Measurements from ENCODE around the gene INSYN2A. TPM values are rescaled to one million over a fixed set of nuclear protein-coding genes. Genes with fewer than 3 reads are reported as not detected.

INSYN2A gene
- total RNA-seq, 1 donor from 2014 or later, result not detected

- no peak overlapping the region for H3K27ac ChIP-seq
- no peak overlapping the region for H3K4me3 ChIP-seq
- intact Hi-C loops (cut with DNase I), result no loop called here
- no peak for DNase-seq (ENCODE audit: low spot score in 2 of 2)
- no peaks in the 10 kb centered on the region for H3K9me3 ChIP-seq
- TF ChIP-seq, protein P1, sequence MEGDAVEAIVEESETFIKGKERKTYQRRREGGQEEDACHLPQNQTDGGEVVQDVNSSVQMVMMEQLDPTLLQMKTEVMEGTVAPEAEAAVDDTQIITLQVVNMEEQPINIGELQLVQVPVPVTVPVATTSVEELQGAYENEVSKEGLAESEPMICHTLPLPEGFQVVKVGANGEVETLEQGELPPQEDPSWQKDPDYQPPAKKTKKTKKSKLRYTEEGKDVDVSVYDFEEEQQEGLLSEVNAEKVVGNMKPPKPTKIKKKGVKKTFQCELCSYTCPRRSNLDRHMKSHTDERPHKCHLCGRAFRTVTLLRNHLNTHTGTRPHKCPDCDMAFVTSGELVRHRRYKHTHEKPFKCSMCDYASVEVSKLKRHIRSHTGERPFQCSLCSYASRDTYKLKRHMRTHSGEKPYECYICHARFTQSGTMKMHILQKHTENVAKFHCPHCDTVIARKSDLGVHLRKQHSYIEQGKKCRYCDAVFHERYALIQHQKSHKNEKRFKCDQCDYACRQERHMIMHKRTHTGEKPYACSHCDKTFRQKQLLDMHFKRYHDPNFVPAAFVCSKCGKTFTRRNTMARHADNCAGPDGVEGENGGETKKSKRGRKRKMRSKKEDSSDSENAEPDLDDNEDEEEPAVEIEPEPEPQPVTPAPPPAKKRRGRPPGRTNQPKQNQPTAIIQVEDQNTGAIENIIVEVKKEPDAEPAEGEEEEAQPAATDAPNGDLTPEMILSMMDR (IDR thresholded peaks at IDR 0.05), result no peak
- no peaks in the 10 kb centered on the region for H3K4me1 ChIP-seq
- H3K36me3 ChIP-seq, result no peaks in the 10 kb centered on the region
- no peaks in the 10 kb centered on the region for H3K27me3 ChIP-seq
Measured at GRCh38 chr10:127218658-127219057, 22.3 kb upstream of the INSYN2A start.

GRCh38 chr10:127216786-127217185 is 20.4 kb upstream of the INSYN2A start:
- H3K9me3 ChIP-seq, result no peaks in the 10 kb centered on the region
- intact Hi-C loops (cut with DNase I), result no loop called here
- H3K4me1 ChIP-seq, result no peaks in the 10 kb centered on the region
- no peaks in the 10 kb centered on the region for H3K27me3 ChIP-seq
- H3K4me3 ChIP-seq, result no peak overlapping the region
- no peak overlapping the region for H3K27ac ChIP-seq
- no peak for DNase-seq (ENCODE audit: low spot score in 2 of 2)
- TF ChIP-seq, protein P1 (IDR thresholded peaks at IDR 0.05), result no peak
- no peaks in the 10 kb centered on the region for H3K36me3 ChIP-seq

DNA sequence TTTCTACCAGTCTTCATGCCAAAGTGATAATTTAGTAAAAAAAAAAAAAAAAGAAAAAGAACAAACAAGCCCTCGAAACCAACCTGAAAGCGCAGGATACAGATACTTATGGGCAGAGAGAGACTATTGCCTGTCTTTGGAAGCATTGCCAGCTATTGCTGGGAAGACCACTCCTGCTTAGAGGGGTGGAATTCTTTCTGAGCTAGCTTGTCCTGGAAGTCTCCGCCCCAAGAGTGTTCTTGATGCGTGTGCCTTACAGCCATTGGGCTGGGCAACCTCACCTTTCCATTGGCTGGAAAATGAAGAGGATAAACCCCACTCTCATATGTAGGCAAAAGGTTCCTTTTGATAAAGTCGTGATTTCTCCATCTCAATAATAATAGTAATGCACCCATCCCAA is 19.9 kb upstream of the INSYN2A start:
- no peaks in the 10 kb centered on the region for H3K4me1 ChIP-seq
- H3K36me3 ChIP-seq, result no peaks in the 10 kb centered on the region
- H3K27ac ChIP-seq, result no peak overlapping the region
- H3K27me3 ChIP-seq, result no peaks in the 10 kb centered on the region
- no peak for DNase-seq (ENCODE audit: low spot score in 2 of 2)
- TF ChIP-seq, protein P1 (IDR thresholded peaks at IDR 0.05), result no peak
- no peaks in the 10 kb centered on the region for H3K9me3 ChIP-seq
- intact Hi-C loops (cut with DNase I), result no loop called here
- no peak overlapping the region for H3K4me3 ChIP-seq

GRCh38 chr10:127215866-127216265 is 19.5 kb upstream of the INSYN2A start:
- no peaks in the 10 kb centered on the region for H3K36me3 ChIP-seq
- no peak overlapping the region for H3K27ac ChIP-seq
- intact Hi-C loops (cut with DNase I), result no loop called here
- no peaks in the 10 kb centered on the region for H3K4me1 ChIP-seq
- no peak overlapping the region for H3K4me3 ChIP-seq
- DNase-seq (ENCODE audit: low spot score in 2 of 2), result no peak
- no peaks in the 10 kb centered on the region for H3K27me3 ChIP-seq
- TF ChIP-seq, protein P1 (IDR thresholded peaks at IDR 0.05), result no peak
- no peaks in the 10 kb centered on the region for H3K9me3 ChIP-seq

DNA sequence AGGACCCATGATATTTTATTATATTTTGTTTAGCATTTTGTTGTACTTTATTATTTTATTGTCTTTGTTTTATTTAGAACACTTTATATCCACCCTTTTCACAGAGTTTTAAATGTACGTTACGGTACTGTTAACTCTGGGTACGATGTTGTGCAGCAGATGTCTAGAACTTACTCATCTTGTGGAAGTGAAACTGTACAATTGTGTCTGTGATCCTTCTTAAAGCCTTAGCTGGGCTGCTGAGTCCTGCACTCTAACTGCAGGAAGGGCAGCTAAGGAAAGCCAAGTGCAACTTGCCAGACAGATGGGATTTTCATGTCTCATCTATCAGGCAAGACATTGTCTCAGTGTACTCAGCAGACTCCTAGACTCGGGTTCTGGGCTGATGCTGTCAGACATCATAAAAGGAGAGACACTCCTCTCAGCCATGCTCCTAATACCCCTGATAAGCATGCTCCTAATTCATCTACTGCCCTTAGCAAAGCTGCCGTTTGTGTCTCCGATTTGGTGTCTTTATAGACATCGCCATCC is 14.6 kb upstream of the INSYN2A start:
- intact Hi-C loops (cut with DNase I), result no loop called here

More for the DNA sequence above, 14.6 kb upstream of the INSYN2A start:
- no peaks in the 10 kb centered on the region for H3K9me3 ChIP-seq
- no peaks in the 10 kb centered on the region for H3K27me3 ChIP-seq
- no peak for DNase-seq (ENCODE audit: low spot score in 2 of 2)
- no peak overlapping the region for H3K4me3 ChIP-seq
- TF ChIP-seq, protein P1 (IDR thresholded peaks at IDR 0.05), result no peak
- no peaks in the 10 kb centered on the region for H3K4me1 ChIP-seq
- H3K27ac ChIP-seq, result no peak overlapping the region
- no peaks in the 10 kb centered on the region for H3K36me3 ChIP-seq

Measured in ascending aorta (tissue), 2 donors.